MM.1S (cell line): ENCODE measurements around the gene EHMT2.

ENCODE experiments used
- DNase-seq: peaks from one replicate; pipeline ENCODE4 v3.0.0-alpha.2; 2015
- H2AFZ ChIP-seq: fragments of 300-600 bp; sonication (generic); 2 replicates; pipeline ENCODE4 v1.6.0; 2016; ENCODE audit warnings: antibody characterized with exemption, low read length
- H3F3A ChIP-seq: fragments of 300-600 bp; sonication (generic); 2 replicates; pipeline ENCODE4 v1.6.1; 2016; ENCODE audit warnings: mild to moderate bottlenecking, antibody characterized with exemption, low read length, moderate library complexity, mixed read lengths; ENCODE audit not compliant: insufficient read depth
- H3K27ac ChIP-seq: fragments of 300-600 bp; sonication (generic); 2 replicates; pipeline ENCODE4 v1.5.1; 2016; ENCODE audit warnings: mild to moderate bottlenecking, low read length
- H3K27me3 ChIP-seq: fragments of 300-600 bp; sonication (generic); replicated peaks from 2 replicates; pipeline ENCODE4 v1.6.0; 2016; ENCODE audit warnings: low read length; ENCODE audit not compliant: insufficient read depth
- H3K36me3 ChIP-seq: fragments of 300-600 bp; sonication (generic); replicated peaks from 2 replicates; pipeline ENCODE4 v1.6.1; 2016; ENCODE audit warnings: mild to moderate bottlenecking, low read length, mixed read lengths; ENCODE audit not compliant: insufficient read depth
- H3K4me1 ChIP-seq: fragments of 300-600 bp; sonication (generic); 2 replicates; pipeline ENCODE4 v1.6.1; 2016; ENCODE audit warnings: low read length, mixed read lengths
- H3K4me2 ChIP-seq: fragments of 300-600 bp; sonication (generic); 2 replicates; pipeline ENCODE4 v1.6.0; 2016; ENCODE audit warnings: low read depth, low read length
- H3K4me3 ChIP-seq: fragments of 300-600 bp; sonication (generic); 2 replicates; pipeline ENCODE4 v1.5.1; 2016; ENCODE audit warnings: low read length, mixed read lengths
- H3K79me2 ChIP-seq: fragments of 300-600 bp; sonication (generic); 2 replicates; pipeline ENCODE4 v1.6.1; 2016; ENCODE audit warnings: mixed run types, low read length, mixed read lengths
- H3K9ac ChIP-seq: fragments of 300-600 bp; sonication (generic); 2 replicates; pipeline ENCODE4 v1.6.1; 2016; ENCODE audit warnings: low read length, mixed read lengths
- H3K9me2 ChIP-seq: fragments of 300-600 bp; sonication (generic); replicated peaks from 2 replicates; pipeline ENCODE4 v1.6.1; 2016; ENCODE audit warnings: mild to moderate bottlenecking, low read length, mixed read lengths; ENCODE audit not compliant: insufficient read depth
- H3K9me3 ChIP-seq: fragments of 300-600 bp; sonication (generic); replicated peaks from 2 replicates; pipeline ENCODE4 v1.6.1; 2016; ENCODE audit warnings: mild to moderate bottlenecking, low read length, mixed read lengths; ENCODE audit not compliant: insufficient read depth
- H4K20me1 ChIP-seq: fragments of 300-600 bp; sonication (generic); 2 replicates; pipeline ENCODE4 v1.6.1; 2016; ENCODE audit warnings: mild to moderate bottlenecking, low read length, moderate library complexity, mixed read lengths; ENCODE audit not compliant: insufficient read depth
- EZH2 ChIP-seq: fragments of 300-600 bp; sonication (generic); optimal IDR thresholded peaks from 2 replicates; pipeline ENCODE3; 2017; ENCODE audit warnings: low read depth, mild to moderate bottlenecking, antibody characterized with exemption, low read length, mixed read lengths
- EZH2phosphoT487 ChIP-seq: fragments of 300-600 bp; sonication (generic); IDR thresholded peaks from 2 replicates; pipeline ENCODE4 v1.6.1; 2018; ENCODE audit warnings: antibody characterized with exemption, low read length
- TF ChIP-seq, protein P1 (sequence below): fragments of 300-600 bp; sonication (generic); IDR thresholded peaks from 2 replicates; pipeline ENCODE4 v1.5.1; 2016; ENCODE audit warnings: antibody characterized with exemption, low read length, mixed read lengths

EHMT2 gene

DNA sequence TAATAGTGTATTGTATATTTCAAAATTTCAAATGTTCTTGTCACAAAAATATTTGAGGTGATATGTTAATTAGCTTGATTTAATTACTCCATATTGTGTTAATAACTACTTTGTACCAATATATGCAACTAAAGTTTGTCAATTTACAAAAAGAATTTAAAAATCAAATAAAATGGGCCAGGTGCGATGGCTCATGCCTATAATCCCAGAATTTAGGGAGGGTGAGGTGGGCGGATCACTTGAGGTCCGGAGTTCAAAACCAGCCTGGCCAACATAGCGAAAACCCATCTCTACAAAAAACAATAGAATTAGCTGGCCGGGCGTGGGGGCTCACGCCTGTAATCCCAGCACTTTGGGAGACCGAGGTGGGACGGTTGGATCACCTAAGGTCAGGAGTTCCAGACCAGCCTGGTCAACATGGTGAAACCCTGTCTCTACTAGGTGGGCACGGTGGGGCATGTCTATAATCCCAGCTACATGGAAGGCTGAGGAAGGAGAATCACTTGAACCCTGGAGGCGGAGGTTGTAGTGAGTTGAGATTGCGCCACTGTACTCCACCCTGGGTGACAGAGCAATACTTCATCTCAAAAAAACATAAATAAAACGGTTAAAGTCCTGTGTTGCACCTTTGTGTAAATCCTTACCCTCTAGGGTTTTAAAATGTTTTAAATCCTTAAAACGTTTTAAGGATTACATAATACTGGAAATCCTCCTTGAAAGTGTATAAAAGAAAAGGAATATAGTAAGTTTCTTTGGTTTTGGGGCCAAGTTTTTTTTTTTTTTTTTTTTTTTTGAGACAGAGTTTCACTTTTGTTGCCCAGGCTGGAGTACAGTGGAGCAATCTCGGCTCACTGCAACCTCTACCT is 65.9 kb downstream of the EHMT2 start:
- H3K9me2 ChIP-seq = no peaks in the 10 kb centered on the region
- H3K9ac ChIP-seq = peak overlapping the region; percentile 29; the same call in 1 of the 2 replicates
- peak overlapping the region; percentile 7; the same call in 1 of the 2 replicates for H3K27ac ChIP-seq
- H3F3A ChIP-seq = peaks cover 64% of the 10 kb centered on the region
- no peak overlapping the region for H2AFZ ChIP-seq
- peaks cover 7% of the 10 kb centered on the region; the same call in 1 of the 2 replicates for H3K4me1 ChIP-seq
- peak overlapping the region; percentile 81 for H3K4me2 ChIP-seq
- no peaks in the 10 kb centered on the region for H3K27me3 ChIP-seq
- peaks cover 7% of the 10 kb centered on the region; the same call in 1 of the 2 replicates for H3K36me3 ChIP-seq
- DNase-seq = no peak
- H3K79me2 ChIP-seq = peaks cover 51% of the 10 kb centered on the region
- H4K20me1 ChIP-seq = no peaks in the 10 kb centered on the region; the same call in 1 of the 2 replicates
- H3K4me3 ChIP-seq = peak overlapping the region; percentile 61; the same call in 1 of the 2 replicates
- TF ChIP-seq EZH2 (no peak), EZH2phosphoT487 (no peak)
- TF ChIP-seq, protein P1, sequence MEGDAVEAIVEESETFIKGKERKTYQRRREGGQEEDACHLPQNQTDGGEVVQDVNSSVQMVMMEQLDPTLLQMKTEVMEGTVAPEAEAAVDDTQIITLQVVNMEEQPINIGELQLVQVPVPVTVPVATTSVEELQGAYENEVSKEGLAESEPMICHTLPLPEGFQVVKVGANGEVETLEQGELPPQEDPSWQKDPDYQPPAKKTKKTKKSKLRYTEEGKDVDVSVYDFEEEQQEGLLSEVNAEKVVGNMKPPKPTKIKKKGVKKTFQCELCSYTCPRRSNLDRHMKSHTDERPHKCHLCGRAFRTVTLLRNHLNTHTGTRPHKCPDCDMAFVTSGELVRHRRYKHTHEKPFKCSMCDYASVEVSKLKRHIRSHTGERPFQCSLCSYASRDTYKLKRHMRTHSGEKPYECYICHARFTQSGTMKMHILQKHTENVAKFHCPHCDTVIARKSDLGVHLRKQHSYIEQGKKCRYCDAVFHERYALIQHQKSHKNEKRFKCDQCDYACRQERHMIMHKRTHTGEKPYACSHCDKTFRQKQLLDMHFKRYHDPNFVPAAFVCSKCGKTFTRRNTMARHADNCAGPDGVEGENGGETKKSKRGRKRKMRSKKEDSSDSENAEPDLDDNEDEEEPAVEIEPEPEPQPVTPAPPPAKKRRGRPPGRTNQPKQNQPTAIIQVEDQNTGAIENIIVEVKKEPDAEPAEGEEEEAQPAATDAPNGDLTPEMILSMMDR = no peak
- no peaks in the 10 kb centered on the region for H3K9me3 ChIP-seq

GRCh38 chr6:31830886-31831335 is 66.6 kb downstream of the EHMT2 start:
- peak overlapping the region; percentile 61 for H3K4me3 ChIP-seq
- no peak overlapping the region for H2AFZ ChIP-seq
- peak overlapping the region; percentile 29; the same call in 1 of the 2 replicates for H3K9ac ChIP-seq
- H3F3A ChIP-seq = peaks cover 60% of the 10 kb centered on the region
- peaks cover 7% of the 10 kb centered on the region; the same call in 1 of the 2 replicates for H3K4me1 ChIP-seq
- H3K4me2 ChIP-seq = peak overlapping the region; percentile 81
- TF ChIP-seq EZH2phosphoT487 (no peak), EZH2 (no peak)
- TF ChIP-seq, protein P1 = no peak
- H3K36me3 ChIP-seq = peaks cover under 1% of the 10 kb centered on the region; the same call in 1 of the 2 replicates
- no peaks in the 10 kb centered on the region for H3K9me3 ChIP-seq
- peak overlapping the region; percentile 57; the same call in 1 of the 2 replicates for H3K27ac ChIP-seq
- no peaks in the 10 kb centered on the region for H3K27me3 ChIP-seq
- DNase-seq = no peak
- H4K20me1 ChIP-seq = no peaks in the 10 kb centered on the region; the same call in 1 of the 2 replicates
- H3K79me2 ChIP-seq = peaks cover 47% of the 10 kb centered on the region
- H3K9me2 ChIP-seq = no peaks in the 10 kb centered on the region
